HepG2 (cell line): ENCODE results near the gene TRPT1. TPM values are rescaled to one million over a fixed set of nuclear protein-coding genes. Genes with fewer than 3 reads are reported as not detected.
A peak's percentile ranks its signal among the peaks of the same experiment; 100 is the strongest.

ENCODE experiments used
- AGO2 ChIP-seq: fragments of 200-400 bp; formaldehyde crosslinking; optimal IDR thresholded peaks from 2 replicates; pipeline ENCODE3; 2017; ENCODE audit warnings: mild to moderate bottlenecking, low read depth, low read length, moderate library complexity
- ATF5 ChIP-seq: sonication (generic); formaldehyde crosslinking; IDR thresholded peaks from 2 replicates; pipeline ENCODE4 v1.4.0; 2020; ENCODE audit warnings: mild to moderate bottlenecking, low read depth, missing genetic modification reagents
- BCL3 ChIP-seq: sonication (generic); formaldehyde crosslinking; IDR thresholded peaks from 2 replicates; pipeline ENCODE4 v1.5.1; 2020; ENCODE audit warnings: mild to moderate bottlenecking, missing genetic modification reagents, moderate library complexity
- DNMT3B ChIP-seq: conservative IDR thresholded peaks from 2 replicates; pipeline ENCODE4 v1.6.1; 2016; ENCODE audit warnings: missing biosample characterization, control low read depth
- FOXO1 ChIP-seq: sonication (generic); formaldehyde crosslinking; IDR thresholded peaks from 2 replicates; pipeline ENCODE4 v1.4.0; 2020; ENCODE audit warnings: missing genetic modification reagents
- HNF4A ChIP-seq: sonication (generic); formaldehyde crosslinking; IDR thresholded peaks from 2 replicates; pipeline ENCODE4 v1.4.0; 2020; ENCODE audit warnings: missing genetic modification reagents
- KDM3A ChIP-seq: IDR thresholded peaks from 2 replicates; pipeline ENCODE4 v1.6.1; 2018; ENCODE audit warnings: low read depth, missing compliant biosample characterization
- KDM4B ChIP-seq: sonication (generic); formaldehyde crosslinking; IDR thresholded peaks from 2 replicates; pipeline ENCODE4 v1.4.0; 2020; ENCODE audit warnings: missing genetic modification reagents
- KDM6A ChIP-seq: IDR thresholded peaks from 2 replicates; pipeline ENCODE4 v1.6.1; 2016; ENCODE audit warnings: low read depth
- MLXIP ChIP-seq: sonication (generic); formaldehyde crosslinking; IDR thresholded peaks from 2 replicates; pipeline ENCODE4 v1.9.0; 2021; ENCODE audit warnings: missing genetic modification reagents, borderline replicate concordance
- MYC ChIP-seq: sonication (generic); formaldehyde crosslinking; IDR thresholded peaks from 2 replicates; pipeline ENCODE4 v1.9.0; 2021; ENCODE audit warnings: missing genetic modification reagents, borderline replicate concordance
- NR3C1 ChIP-seq: sonication (generic); formaldehyde crosslinking; IDR thresholded peaks from 2 replicates; pipeline ENCODE4 v1.4.0; 2020; ENCODE audit warnings: missing genetic modification reagents
- PRDM15 ChIP-seq: sonication (generic); formaldehyde crosslinking; IDR thresholded peaks from 2 replicates; pipeline ENCODE4 v1.4.0; 2020; ENCODE audit warnings: missing genetic modification reagents
- RNF2 ChIP-seq: fragments of 450-650 bp; conservative IDR thresholded peaks from 2 replicates; pipeline ENCODE4 v1.6.1; 2016; ENCODE audit warnings: low read depth
- ZGPAT ChIP-seq: IDR thresholded peaks from 2 replicates; pipeline ENCODE4 v1.6.1; 2016; ENCODE audit warnings: mild to moderate bottlenecking
- ZNF629 ChIP-seq: sonication (generic); formaldehyde crosslinking; conservative IDR thresholded peaks from 2 replicates; pipeline ENCODE4 v1.5.0; 2020; ENCODE audit warnings: missing genetic modification reagents
- ZNF768 ChIP-seq: sonication (generic); formaldehyde crosslinking; IDR thresholded peaks from 2 replicates; pipeline ENCODE4 v1.4.0; 2020; ENCODE audit warnings: missing genetic modification reagents
- ZNF816 ChIP-seq: sonication (generic); formaldehyde crosslinking; IDR thresholded peaks from 2 replicates; pipeline ENCODE4 v1.8.0; 2022; ENCODE audit warnings: missing genetic modification reagents, mild to moderate bottlenecking, borderline replicate concordance
- polyA plus RNA-seq, 8 experiments: library from polyadenylated mRNA; depleted of rRNA in 3 of 8; stranded (reverse) in 7 of 8; unstranded in 1 of 8; fragments of >200 nt; fragmentation: Illumina TruSeq in 4 of 8; extraction: Trizol in 4 of 8; gene quantifications; 2 replicates each; pipeline versions ENCODE4 v1.2.1 to v1.2.3, GENCODE V29; 2011 to 2016; ENCODE audit warnings: low read depth in 4 of 8, missing spikeins in 1 of 8, mixed read lengths in 1 of 8; ENCODE audit not compliant: insufficient read depth in 1 of 8
- total RNA-seq, 5 experiments: library from RNA; depleted of rRNA; stranded (reverse); fragments of >200 nt; fragmentation: Illumina TruSeq; extraction: Trizol; gene quantifications; 2 replicates each; pipeline ENCODE4 v1.2.3, GENCODE V29; 2016; ENCODE audit warnings: low read depth in 1 of 5

TRPT1 gene
- total and polyA plus RNA-seq, 2 of the 13 experiments (the other 11 are each of a cell fraction or from before 2014, with no cell fraction given) = 24.8 to 40.7 TPM

GRCh38 chr11:64241491-64242374 is 15.7 kb upstream of the TRPT1 start (continued):
- TF ChIP-seq KDM3A = peak; percentile 43; the same call in 1 of the 2 replicates
- TF ChIP-seq ZGPAT = 0 out of 2 replicates have a peak, but pooled peaks have one; percentile 12
- no peak for TF ChIP-seq ATF5
- no peak; the same call in 1 of the 2 replicates for TF ChIP-seq BCL3 (CRISPR knock-in tag)
- TF ChIP-seq KDM6A (CRISPR knock-in tag) = no peak
- TF ChIP-seq MLXIP (CRISPR knock-in tag) = no peak
- TF ChIP-seq ZNF768 (CRISPR knock-in tag) = peak; percentile 50; the same call in 1 of the 2 replicates
- no peak for TF ChIP-seq RNF2
- TF ChIP-seq DNMT3B (CRISPR knock-in tag) = no peak
- no peak for TF ChIP-seq FOXO1
- peak; percentile 64 for TF ChIP-seq AGO2
- no peak for TF ChIP-seq HNF4A
- TF ChIP-seq NR3C1 (CRISPR knock-in tag) = no peak
- TF ChIP-seq PRDM15 = no peak
- peak; percentile 83 for TF ChIP-seq ZNF629 (CRISPR knock-in tag)
- TF ChIP-seq KDM4B (CRISPR knock-in tag) = no peak
- no peak for TF ChIP-seq ZNF816
- no peak; the same call in 1 of the 2 replicates for TF ChIP-seq MYC
